A549 treated with dexamethasone at 1 μM for 4 hours (cell line): ENCODE data around the gene DOCK2. TPM values are rescaled to one million over a fixed set of nuclear protein-coding genes. Genes with fewer than 3 reads are reported as not detected.

ENCODE experiments used
- total RNA-seq: library from RNA; stranded (reverse); fragments of 200-300 nt; extraction: Qiagen RNA extraction; gene quantifications from 5 replicates; pipeline ENCODE4 v1.2.3, GENCODE V29; 2022

Gene DOCK2
- 1.8 to 3.1 TPM (median 2.6 TPM) in 5 replicates for total RNA-seq

DNA sequence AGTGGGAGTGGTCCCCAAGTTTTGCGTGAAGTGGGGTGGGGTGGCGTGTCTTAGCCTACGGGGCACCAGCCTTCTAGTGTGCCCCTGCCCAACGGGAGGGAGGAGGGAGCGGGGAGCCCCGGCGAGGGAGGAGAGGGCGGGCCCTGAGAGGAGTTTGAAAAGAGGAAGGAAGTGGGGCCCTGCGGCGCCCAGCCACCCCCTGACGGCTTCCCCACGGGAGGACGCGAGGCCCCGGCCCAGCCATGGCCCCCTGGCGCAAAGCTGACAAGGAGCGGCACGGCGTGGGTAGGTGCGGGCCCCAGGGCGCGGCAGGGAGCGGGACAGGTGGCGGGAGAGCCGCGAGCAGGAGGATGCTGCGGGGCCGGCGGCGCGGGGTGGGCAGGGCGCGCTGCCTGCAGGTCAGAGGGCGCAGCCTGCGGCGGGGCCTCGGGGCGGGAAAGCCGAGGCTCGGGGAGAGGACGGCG lies at the start of gene DOCK2:
DOCK2 (plus strand) TSS at position 191 of the 464 bp plus-strand sequence; CDS start at position 243, 52 bp downstream.

GRCh38 chr5:169980418-169981053 lies 343.5 kb downstream of the DOCK2 start, which contains the start of gene INSYN2B:
TSS of gene INSYN2B (minus strand) at chr5:169980495. CDS start at chr5:169883898, 96,597 bp downstream.

GRCh38 chr5:170105642-170106611 lies 468.9 kb downstream of the DOCK2 start, which contains the start of gene FOXI1:
TSS of gene FOXI1 (plus strand) at chr5:170105897. CDS start at chr5:170105958, 61 bp downstream.

Other genes with a start within 250 kb of the DOCK2 start
- 51.4 to 58.0 TPM (median 54.0 TPM) in 5 replicates for gene SPDL1, start 53.5 kb upstream of the DOCK2 start, total RNA-seq